Thyroid gland (tissue), 4 donors: Measurements from ENCODE around the gene UBE2U.

Experiments used
- CTCF ChIP-seq, 6 experiments: fragments of 200-600 bp in 3 of 6; fragments of 450-650 bp in 3 of 6; sonication (generic) in 3 of 6; IDR thresholded peaks; one replicate each; pipeline ENCODE4 v1.5.1; 2016 to 2019; ENCODE audit warnings: antibody characterized with exemption in 6 of 6, mild to moderate bottlenecking in 2 of 6, inconsistent platforms in 1 of 6, moderate library complexity in 1 of 6
- POLR2A ChIP-seq, 2 donors: fragments of 450-650 bp; IDR thresholded peaks; one replicate each; pipeline ENCODE4 v1.6.1; 2017; ENCODE audit warnings: antibody characterized with exemption in 2 of 2, mild to moderate bottlenecking in 2 of 2, moderate library complexity in 1 of 2

GRCh38 chr1:64304823-64305222 is 101.4 kb downstream of the UBE2U start:
- TF ChIP-seq CTCF (IDR thresholded peaks at IDR 0.05) (no peak), POLR2A (IDR thresholded peaks at IDR 0.05) (no peak)
